Fibroblast of upper back skin (primary cell): ENCODE data around the gene UGGT1.
A peak's percentile ranks its signal among the peaks of the same experiment; 100 is the strongest.

Source experiments
- DNase-seq: peaks from one replicate; pipeline ENCODE4 v3.0.0-alpha.2; 2013

Gene UGGT1

GRCh38 chr2:128219891-128220290 lies 128.9 kb downstream of the UGGT1 start:
- peak; percentile 7 for DNase-seq

- DNase-seq, result no peak
Observed at GRCh38 chr2:128227862-128228261, 136.9 kb downstream of the UGGT1 start.

GRCh38 chr2:128228894-128229293 lies 137.9 kb downstream of the UGGT1 start:
- no peak for DNase-seq

GRCh38 chr2:128232965-128233789 lies 142.2 kb downstream of the UGGT1 start:
- DNase-seq, result peak; percentile 52

GRCh38 chr2:128233790-128234395 lies 142.9 kb downstream of the UGGT1 start:
- no peak for DNase-seq

- no peak for DNase-seq
Observed at GRCh38 chr2:128234613-128235012, 143.6 kb downstream of the UGGT1 start.

- no peak for DNase-seq
Observed at GRCh38 chr2:128235581-128235980, 144.6 kb downstream of the UGGT1 start.

- peak; percentile 81 for DNase-seq
Observed at GRCh38 chr2:128236491-128237035, 145.6 kb downstream of the UGGT1 start.

GRCh38 chr2:128237081-128237534 lies 146.1 kb downstream of the UGGT1 start:
- DNase-seq, result no peak

GRCh38 chr2:128237911-128238697 lies 147.1 kb downstream of the UGGT1 start:
- no peak for DNase-seq

- no peak for DNase-seq
Observed at GRCh38 chr2:128241896-128242295, 150.9 kb downstream of the UGGT1 start.
